HepG2 (cell line): ENCODE data around the gene PKLR. TPM values are rescaled to one million over a fixed set of nuclear protein-coding genes. Genes with fewer than 3 reads are reported as not detected.
A peak's percentile ranks its signal among the peaks of the same experiment; 100 is the strongest.

Experiments used
- CBFB ChIP-seq: sonication (generic); formaldehyde crosslinking; IDR thresholded peaks from 2 replicates; pipeline ENCODE4 v1.4.0; 2020; ENCODE audit warnings: missing genetic modification reagents
- ELF4 ChIP-seq: sonication (generic); formaldehyde crosslinking; IDR thresholded peaks from 2 replicates; pipeline ENCODE4 v1.5.0; 2020; ENCODE audit warnings: missing genetic modification reagents, mild to moderate bottlenecking, moderate library complexity, borderline replicate concordance
- FOXO1 ChIP-seq: sonication (generic); formaldehyde crosslinking; IDR thresholded peaks from 2 replicates; pipeline ENCODE4 v1.4.0; 2020; ENCODE audit warnings: missing genetic modification reagents
- HDAC1 ChIP-seq: sonication (generic); formaldehyde crosslinking; IDR thresholded peaks from 2 replicates; pipeline ENCODE4 v1.5.1; 2020; ENCODE audit warnings: mild to moderate bottlenecking, missing genetic modification reagents
- MAFF ChIP-seq: IDR thresholded peaks from 2 replicates; pipeline ENCODE4 v1.6.1; 2011; ENCODE audit warnings: low read depth, low read length, improper control_type of control experiment
- MEIS1 ChIP-seq: sonication (generic); formaldehyde crosslinking; IDR thresholded peaks from 2 replicates; pipeline ENCODE4 v1.9.0; 2021; ENCODE audit warnings: mild to moderate bottlenecking, missing genetic modification reagents, moderate library complexity, borderline replicate concordance
- RBM22 ChIP-seq: fragments of 200-400 bp; formaldehyde crosslinking; optimal IDR thresholded peaks from 2 replicates; pipeline ENCODE3; 2017; ENCODE audit warnings: mild to moderate bottlenecking, low read length, moderate library complexity
- TAF1 ChIP-seq: sonication (generic); formaldehyde crosslinking; IDR thresholded peaks from 2 replicates; pipeline ENCODE4 v1.4.0; 2020; ENCODE audit warnings: missing genetic modification reagents
- ZKSCAN8 ChIP-seq: IDR thresholded peaks from 2 replicates; pipeline ENCODE4 v1.6.1; 2016; ENCODE audit warnings: borderline replicate concordance, missing genetic modification reagents, missing compliant biosample characterization
- ZNF296 ChIP-seq: sonication (generic); formaldehyde crosslinking; conservative IDR thresholded peaks from 2 replicates; pipeline ENCODE4 v1.5.0; 2020; ENCODE audit warnings: mild to moderate bottlenecking, missing genetic modification reagents
- ZNF431 ChIP-seq: sonication (generic); formaldehyde crosslinking; IDR thresholded peaks from 2 replicates; pipeline ENCODE4 v1.9.0; 2022; ENCODE audit warnings: missing genetic modification reagents, low read depth, mild to moderate bottlenecking, borderline replicate concordance
- ZNF510 ChIP-seq: sonication (generic); formaldehyde crosslinking; IDR thresholded peaks from 2 replicates; pipeline ENCODE4 v1.4.0; 2020; ENCODE audit warnings: low read depth, mild to moderate bottlenecking, missing genetic modification reagents
- ZNF543 ChIP-seq: sonication (generic); formaldehyde crosslinking; IDR thresholded peaks from 2 replicates; pipeline ENCODE4 v1.4.0; 2020; ENCODE audit warnings: mild to moderate bottlenecking, missing genetic modification reagents
- ZNF777 ChIP-seq: sonication (generic); formaldehyde crosslinking; IDR thresholded peaks from 2 replicates; pipeline ENCODE4 v1.4.0; 2020; ENCODE audit warnings: missing genetic modification reagents
- ZSCAN25 ChIP-seq: sonication (generic); formaldehyde crosslinking; IDR thresholded peaks from 2 replicates; pipeline ENCODE4 v1.8.0; 2022; ENCODE audit warnings: mild to moderate bottlenecking, missing genetic modification reagents
- ZSCAN29 ChIP-seq: sonication (generic); formaldehyde crosslinking; conservative IDR thresholded peaks from 2 replicates; pipeline ENCODE4 v1.4.0; 2020; ENCODE audit warnings: mild to moderate bottlenecking, missing genetic modification reagents
- polyA plus RNA-seq, 8 experiments: library from polyadenylated mRNA; depleted of rRNA in 3 of 8; stranded (reverse) in 7 of 8; unstranded in 1 of 8; fragments of >200 nt; fragmentation: Illumina TruSeq in 4 of 8; extraction: Trizol in 4 of 8; gene quantifications; 2 replicates each; pipeline versions ENCODE4 v1.2.1 to v1.2.3, GENCODE V29; 2011 to 2016; ENCODE audit warnings: low read depth in 4 of 8, missing spikeins in 1 of 8, mixed read lengths in 1 of 8; ENCODE audit not compliant: insufficient read depth in 1 of 8
- total RNA-seq, 5 experiments: library from RNA; depleted of rRNA; stranded (reverse); fragments of >200 nt; fragmentation: Illumina TruSeq; extraction: Trizol; gene quantifications; 2 replicates each; pipeline ENCODE4 v1.2.3, GENCODE V29; 2016; ENCODE audit warnings: low read depth in 1 of 5
- TF ChIP-seq, protein P1 (sequence below): sonication (generic); formaldehyde crosslinking; IDR thresholded peaks from 2 replicates; pipeline ENCODE4 v1.9.0; 2022; ENCODE audit warnings: low read depth, missing genetic modification reagents
- TF ChIP-seq, protein P2 (sequence below): sonication (generic); formaldehyde crosslinking; IDR thresholded peaks from 2 replicates; pipeline ENCODE4 v1.4.0; 2020; ENCODE audit warnings: missing genetic modification reagents, low read depth, mild to moderate bottlenecking, borderline replicate concordance
- TF ChIP-seq, protein P3 (sequence below): IDR thresholded peaks from 2 replicates; pipeline ENCODE4 v1.6.1; 2016; ENCODE audit warnings: mild to moderate bottlenecking
- TF ChIP-seq, protein P4 (sequence below): sonication (generic); formaldehyde crosslinking; IDR thresholded peaks from 2 replicates; pipeline ENCODE4 v1.8.1; 2023; ENCODE audit warnings: mild to moderate bottlenecking, moderate library complexity, missing genetic modification reagents
- TF ChIP-seq, protein P5 (sequence below): sonication (generic); formaldehyde crosslinking; IDR thresholded peaks from 2 replicates; pipeline ENCODE4 v1.8.0; 2022; ENCODE audit warnings: mild to moderate bottlenecking, missing genetic modification reagents, moderate library complexity

The PKLR gene
- total and polyA plus RNA-seq, 2 of the 13 experiments (the other 11 are each of a cell fraction or from before 2014, with no cell fraction given): 10.3 to 29.3 TPM

DNA sequence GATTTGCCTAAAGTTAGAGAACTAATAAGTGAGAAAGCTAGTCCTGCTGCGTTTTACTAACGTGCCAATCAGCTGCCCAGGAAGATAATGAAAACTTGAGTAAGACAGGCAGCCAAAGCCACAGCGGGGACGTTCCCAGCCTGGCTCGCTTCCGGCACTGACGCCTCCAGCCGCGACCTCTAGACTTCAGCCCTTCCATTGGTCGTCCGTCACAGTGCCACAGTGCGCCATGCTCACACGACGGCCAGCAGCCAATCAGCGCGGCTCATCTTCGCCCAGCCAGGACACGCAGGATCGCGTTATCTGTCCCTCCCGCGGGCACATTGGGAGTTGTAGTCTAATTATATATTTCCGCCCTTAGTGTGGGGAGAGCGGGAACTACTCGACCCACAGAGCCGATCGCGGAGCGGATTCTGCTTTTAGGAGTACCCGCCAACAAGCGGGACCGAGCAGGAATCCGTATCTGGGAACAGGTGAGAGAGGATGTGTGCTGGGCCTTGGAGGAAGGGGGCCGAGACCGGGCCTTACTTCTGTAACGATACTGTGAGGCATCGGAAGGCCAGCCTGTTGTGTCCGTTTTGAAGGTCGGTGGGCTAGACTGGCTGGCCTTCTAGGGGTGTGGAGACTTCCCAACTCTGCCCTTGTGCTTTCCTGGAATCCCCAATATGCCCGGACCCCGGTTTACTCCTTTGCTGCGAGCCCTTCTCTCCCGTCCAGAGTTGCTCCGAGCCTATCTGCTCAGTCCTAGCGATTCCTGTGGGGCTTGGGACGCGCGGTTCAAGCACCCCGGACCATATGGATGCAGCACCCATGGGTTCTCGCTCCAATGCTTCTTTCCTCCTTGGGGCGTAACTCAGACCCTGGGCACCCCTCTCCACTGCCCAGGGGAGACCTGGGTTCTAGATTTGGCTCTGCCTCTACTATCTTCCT is 7.5 kb upstream of the PKLR start, which contains the start of gene FDPS (continued):
- TF ChIP-seq, protein P1, sequence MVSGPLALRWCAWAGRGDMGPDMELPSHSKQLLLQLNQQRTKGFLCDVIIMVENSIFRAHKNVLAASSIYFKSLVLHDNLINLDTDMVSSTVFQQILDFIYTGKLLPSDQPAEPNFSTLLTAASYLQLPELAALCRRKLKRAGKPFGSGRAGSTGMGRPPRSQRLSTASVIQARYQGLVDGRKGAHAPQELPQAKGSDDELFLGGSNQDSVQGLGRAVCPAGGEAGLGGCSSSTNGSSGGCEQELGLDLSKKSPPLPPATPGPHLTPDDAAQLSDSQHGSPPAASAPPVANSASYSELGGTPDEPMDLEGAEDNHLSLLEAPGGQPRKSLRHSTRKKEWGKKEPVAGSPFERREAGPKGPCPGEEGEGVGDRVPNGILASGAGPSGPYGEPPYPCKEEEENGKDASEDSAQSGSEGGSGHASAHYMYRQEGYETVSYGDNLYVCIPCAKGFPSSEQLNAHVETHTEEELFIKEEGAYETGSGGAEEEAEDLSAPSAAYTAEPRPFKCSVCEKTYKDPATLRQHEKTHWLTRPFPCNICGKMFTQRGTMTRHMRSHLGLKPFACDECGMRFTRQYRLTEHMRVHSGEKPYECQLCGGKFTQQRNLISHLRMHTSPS (CRISPR knock-in tag): 0 out of 2 replicates have a peak, but pooled peaks have one; percentile 41
- TF ChIP-seq, protein P2, sequence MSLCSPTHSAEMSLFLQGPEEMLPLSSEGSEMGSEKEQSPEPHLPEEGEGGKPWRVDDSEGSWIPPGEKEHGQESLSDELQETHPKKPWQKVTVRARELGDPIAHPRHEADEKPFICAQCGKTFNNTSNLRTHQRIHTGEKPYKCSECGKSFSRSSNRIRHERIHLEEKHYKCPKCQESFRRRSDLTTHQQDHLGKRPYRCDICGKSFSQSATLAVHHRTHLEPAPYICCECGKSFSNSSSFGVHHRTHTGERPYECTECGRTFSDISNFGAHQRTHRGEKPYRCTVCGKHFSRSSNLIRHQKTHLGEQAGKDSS (CRISPR knock-in tag): no peak
- TF ChIP-seq, protein P3, sequence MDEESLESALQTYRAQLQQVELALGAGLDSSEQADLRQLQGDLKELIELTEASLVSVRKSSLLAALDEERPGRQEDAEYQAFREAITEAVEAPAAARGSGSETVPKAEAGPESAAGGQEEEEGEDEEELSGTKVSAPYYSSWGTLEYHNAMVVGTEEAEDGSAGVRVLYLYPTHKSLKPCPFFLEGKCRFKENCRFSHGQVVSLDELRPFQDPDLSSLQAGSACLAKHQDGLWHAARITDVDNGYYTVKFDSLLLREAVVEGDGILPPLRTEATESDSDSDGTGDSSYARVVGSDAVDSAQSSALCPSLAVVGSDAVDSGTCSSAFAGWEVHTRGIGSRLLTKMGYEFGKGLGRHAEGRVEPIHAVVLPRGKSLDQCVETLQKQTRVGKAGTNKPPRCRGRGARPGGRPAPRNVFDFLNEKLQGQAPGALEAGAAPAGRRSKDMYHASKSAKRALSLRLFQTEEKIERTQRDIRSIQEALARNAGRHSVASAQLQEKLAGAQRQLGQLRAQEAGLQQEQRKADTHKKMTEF (CRISPR knock-in tag): peak; percentile 67
- TF ChIP-seq ZNF777 (CRISPR knock-in tag): no peak
- peak; percentile 27; the same call in 1 of the 2 replicates for TF ChIP-seq ZKSCAN8
- no peak for TF ChIP-seq RBM22
- TF ChIP-seq TAF1: peak; percentile 88; the same call in 1 of the 2 replicates
- no peak; the same call in 1 of the 2 replicates for TF ChIP-seq ELF4 (CRISPR knock-in tag)
- peak; percentile 53; the same call in 1 of the 2 replicates for TF ChIP-seq ZSCAN29 (CRISPR knock-in tag)
- TF ChIP-seq MAFF: no peak
- no peak; the same call in 1 of the 2 replicates for TF ChIP-seq FOXO1 (CRISPR knock-in tag)
- TF ChIP-seq ZNF543: peak; percentile 77; the same call in 1 of the 2 replicates
- TF ChIP-seq, protein P4, sequence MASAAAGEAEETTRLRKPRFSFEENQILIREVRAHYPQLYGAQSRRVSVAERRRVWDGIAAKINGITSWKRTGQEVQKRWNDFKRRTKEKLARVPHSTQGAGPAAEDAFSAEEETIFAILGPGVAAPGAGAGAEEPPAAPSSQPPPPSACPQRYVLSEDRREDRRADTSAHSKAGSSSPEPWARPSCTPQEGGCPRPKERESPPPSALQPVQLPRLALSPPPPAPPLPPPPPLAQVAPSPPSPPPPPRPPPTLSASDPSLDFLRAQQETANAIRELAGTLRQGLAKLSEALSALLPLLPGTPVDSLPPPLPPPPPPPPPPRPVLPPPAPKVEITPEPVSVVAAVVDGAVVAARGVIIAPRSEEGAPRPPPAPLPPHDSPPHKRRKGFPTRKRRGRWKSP (CRISPR knock-in tag): peak; percentile 78; the same call in 1 of the 2 replicates
- TF ChIP-seq ZSCAN25: no peak
- TF ChIP-seq HDAC1 (CRISPR knock-in tag): peak; percentile 68; the same call in 1 of the 2 replicates
- TF ChIP-seq ZNF296 (CRISPR knock-in tag): no peak
- TF ChIP-seq ZNF431 (CRISPR knock-in tag): 0 out of 2 replicates have a peak, but pooled peaks have one; percentile 38
- peak; percentile 16; the same call in 1 of the 2 replicates for TF ChIP-seq CBFB (CRISPR knock-in tag)
- no peak for TF ChIP-seq ZNF510 (CRISPR knock-in tag)
- TF ChIP-seq, protein P5, sequence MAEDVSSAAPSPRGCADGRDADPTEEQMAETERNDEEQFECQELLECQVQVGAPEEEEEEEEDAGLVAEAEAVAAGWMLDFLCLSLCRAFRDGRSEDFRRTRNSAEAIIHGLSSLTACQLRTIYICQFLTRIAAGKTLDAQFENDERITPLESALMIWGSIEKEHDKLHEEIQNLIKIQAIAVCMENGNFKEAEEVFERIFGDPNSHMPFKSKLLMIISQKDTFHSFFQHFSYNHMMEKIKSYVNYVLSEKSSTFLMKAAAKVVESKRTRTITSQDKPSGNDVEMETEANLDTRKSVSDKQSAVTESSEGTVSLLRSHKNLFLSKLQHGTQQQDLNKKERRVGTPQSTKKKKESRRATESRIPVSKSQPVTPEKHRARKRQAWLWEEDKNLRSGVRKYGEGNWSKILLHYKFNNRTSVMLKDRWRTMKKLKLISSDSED: no peak
- TF ChIP-seq MEIS1: 0 out of 2 replicates have a peak, but pooled peaks have one; percentile 70
